ENCODE measurements around the gene MYO3A. TPM values are rescaled to one million over a fixed set of nuclear protein-coding genes. Genes with fewer than 3 reads are reported as not detected.

The MYO3A gene
- total and polyA plus RNA-seq, 2 of the 4 experiments (the other 2 are of a cell fraction): not detected

GRCh38 chr10:25899304-25899703, 34.7 kb upstream of the MYO3A start:
- H3K9me1 ChIP-seq (ENCODE audit: insufficient read depth, low read length): no peaks in the 10 kb centered on the region
- H3K9me3 ChIP-seq (ENCODE audit: control insufficient read depth, insufficient read depth, low read length): peaks cover 8% of the 10 kb centered on the region; the same call in 1 of the 2 replicates
- H3K27ac ChIP-seq (ENCODE audit: insufficient read depth, low read length): no peak overlapping the region
- POLR2A ChIA-PET (ENCODE audit: unreplicated experiment): no interaction called here
- in situ Hi-C loops (cut with MboI; ENCODE audit: low sequenced_read_pairs) (no loop called here), intact Hi-C loops (cut with micrococcal nuclease) (no loop called here), dilution Hi-C loops (cut with HindIII; ENCODE audit: low sequenced_read_pairs, unreplicated experiment) (no loop called here)
- no peak overlapping the region for H3K14ac ChIP-seq (replicated peaks; ENCODE audit: low read depth, low read length)
- no peak overlapping the region for H3K9ac ChIP-seq (ENCODE audit: low read depth, low read length)
- no peak overlapping the region for H3K4me3 ChIP-seq (ENCODE audit: insufficient read depth, low read depth, low read length)
- TF ChIP-seq RCOR1 (IDR thresholded peaks at IDR 0.05; ENCODE audit: insufficient replicate concordance, low read length): no peak
- TF ChIP-seq CHD1 (IDR thresholded peaks at IDR 0.05; ENCODE audit: low read depth, low read length): no peak
- no peak for TF ChIP-seq CTCF (conservative IDR thresholded peaks at IDR 0.05; ENCODE audit: low read depth, low read length)
- no peak for TF ChIP-seq ELK1 (IDR thresholded peaks at IDR 0.05; ENCODE audit: borderline replicate concordance, low read depth, low read length)
- no peak for TF ChIP-seq MAFK (IDR thresholded peaks at IDR 0.05; ENCODE audit: low read depth, low read length)
- no peak for TF ChIP-seq POLR2A (IDR thresholded peaks at IDR 0.05; ENCODE audit: low read depth, low read length)
- no peak for TF ChIP-seq SMC3 (IDR thresholded peaks at IDR 0.05; ENCODE audit: low read depth, low read length)
- TF ChIP-seq RAD21 (IDR thresholded peaks at IDR 0.05; ENCODE audit: low read length): no peak
- TF ChIP-seq FOS (IDR thresholded peaks at IDR 0.05; ENCODE audit: low read depth, low read length): no peak
- no peak for TF ChIP-seq CEBPB (IDR thresholded peaks at IDR 0.05; ENCODE audit: low read depth, low read length)
- H3K23ac ChIP-seq (ENCODE audit: low read depth, low read length): no peak overlapping the region
- no peak overlapping the region for H2AK9ac ChIP-seq (replicated peaks; ENCODE audit: low read depth, low read length, poor library complexity)
- H3K27me3 ChIP-seq (ENCODE audit: control insufficient read depth, insufficient read depth, low read length): no peaks in the 10 kb centered on the region
- H4K91ac ChIP-seq (ENCODE audit: insufficient read depth, low read depth, low read length): no peak overlapping the region
- H3K18ac ChIP-seq (ENCODE audit: low read depth, low read length): no peak overlapping the region
- no peak for ATAC-seq (ENCODE audit: low read depth)
- DNase-seq: no peak
- no peak overlapping the region for H4K5ac ChIP-seq (ENCODE audit: low read depth, low read length)
- BruUV-seq (replicated peaks): no TSS peak
- no peaks in the 10 kb centered on the region for H3K79me1 ChIP-seq (ENCODE audit: low read depth in 1 of 2, low read length in 2 of 2)
- no peak overlapping the region for H4K8ac ChIP-seq (ENCODE audit: low read depth in 2 of 2, low read length in 2 of 2)
- H2AFZ ChIP-seq (replicated peaks; ENCODE audit: low read length, poor library complexity): no peak overlapping the region
- WGBS, 2 experiments (ENCODE audit: extremely low coverage in 2 of 2, insufficient read length in 1 of 2): no CpG with 5 or more reads among the region's 3 CpGs
- no peaks in the 10 kb centered on the region for H3K36me3 ChIP-seq (ENCODE audit: control insufficient read depth, insufficient read depth, low read length)
- no peak overlapping the region for H3K56ac ChIP-seq (ENCODE audit: extremely low read depth, insufficient read depth, low read length)
- H4K20me1 ChIP-seq (ENCODE audit: insufficient read depth, low read length): no peaks in the 10 kb centered on the region
- no peak overlapping the region for H3K4ac ChIP-seq (ENCODE audit: low read depth, low read length)
- no peak overlapping the region for H3K4me2 ChIP-seq (ENCODE audit: low read depth, low read length)
- no peak overlapping the region for H2BK120ac ChIP-seq (ENCODE audit: low read depth, low read length)
- H2AK5ac ChIP-seq (ENCODE audit: low read depth, low read length): no peak overlapping the region
- CTCF ChIA-PET: no interaction called here
- H2BK5ac ChIP-seq (ENCODE audit: low read depth, low read length, poor library complexity, severe bottlenecking): no peak overlapping the region
- no peak overlapping the region for H2BK15ac ChIP-seq (ENCODE audit: low read depth, low read length)
- no peaks in the 10 kb centered on the region for H3K4me1 ChIP-seq (ENCODE audit: control insufficient read depth, insufficient read depth, low read length)
- no peak overlapping the region for H2BK20ac ChIP-seq (ENCODE audit: low read depth, low read length)
